Activated T-cell treated with anti-CD3 and anti-CD28 coated beads, Interleukin-2, amount 50 U/mL, for 1 hour (primary cell): ENCODE results near the gene NSD1.
"Not testable (repeated sequence)": the region's sequence is repeated elsewhere in the genome, so short reads cannot be mapped to it uniquely, and the experiment has no call there.

Experiments
- DNase-seq: peaks from one replicate; pipeline ENCODE4 v3.0.0-alpha.2; 2020

The NSD1 gene

DNA sequence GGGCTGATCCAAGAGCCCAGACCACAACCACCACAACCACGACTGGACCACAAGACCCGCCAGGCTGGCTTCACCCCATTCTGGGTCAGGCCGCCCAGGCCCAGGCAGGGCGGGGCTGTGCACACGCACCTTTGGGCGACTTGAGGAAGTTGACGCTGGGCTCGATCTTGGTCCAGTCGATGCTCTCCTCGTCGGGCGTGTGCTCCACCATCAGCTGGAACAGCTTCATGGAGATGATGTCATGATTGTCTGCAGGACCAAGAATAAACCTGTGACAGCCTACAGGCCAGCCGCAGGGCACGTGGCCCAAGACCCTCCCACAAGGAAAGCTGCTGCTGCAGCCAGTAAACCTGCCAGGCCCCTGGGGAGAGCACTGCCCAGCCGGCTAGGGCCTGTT is 200.6 kb downstream of the NSD1 start:
- no peak for DNase-seq

GRCh38 chr5:177334781-177335700 is 201.5 kb downstream of the NSD1 start:
- no peak for DNase-seq

GRCh38 chr5:177335701-177336065 is 202.1 kb downstream of the NSD1 start:
- no peak for DNase-seq

- no peak for DNase-seq
Measured at GRCh38 chr5:177336112-177336511, 202.5 kb downstream of the NSD1 start.

DNA sequence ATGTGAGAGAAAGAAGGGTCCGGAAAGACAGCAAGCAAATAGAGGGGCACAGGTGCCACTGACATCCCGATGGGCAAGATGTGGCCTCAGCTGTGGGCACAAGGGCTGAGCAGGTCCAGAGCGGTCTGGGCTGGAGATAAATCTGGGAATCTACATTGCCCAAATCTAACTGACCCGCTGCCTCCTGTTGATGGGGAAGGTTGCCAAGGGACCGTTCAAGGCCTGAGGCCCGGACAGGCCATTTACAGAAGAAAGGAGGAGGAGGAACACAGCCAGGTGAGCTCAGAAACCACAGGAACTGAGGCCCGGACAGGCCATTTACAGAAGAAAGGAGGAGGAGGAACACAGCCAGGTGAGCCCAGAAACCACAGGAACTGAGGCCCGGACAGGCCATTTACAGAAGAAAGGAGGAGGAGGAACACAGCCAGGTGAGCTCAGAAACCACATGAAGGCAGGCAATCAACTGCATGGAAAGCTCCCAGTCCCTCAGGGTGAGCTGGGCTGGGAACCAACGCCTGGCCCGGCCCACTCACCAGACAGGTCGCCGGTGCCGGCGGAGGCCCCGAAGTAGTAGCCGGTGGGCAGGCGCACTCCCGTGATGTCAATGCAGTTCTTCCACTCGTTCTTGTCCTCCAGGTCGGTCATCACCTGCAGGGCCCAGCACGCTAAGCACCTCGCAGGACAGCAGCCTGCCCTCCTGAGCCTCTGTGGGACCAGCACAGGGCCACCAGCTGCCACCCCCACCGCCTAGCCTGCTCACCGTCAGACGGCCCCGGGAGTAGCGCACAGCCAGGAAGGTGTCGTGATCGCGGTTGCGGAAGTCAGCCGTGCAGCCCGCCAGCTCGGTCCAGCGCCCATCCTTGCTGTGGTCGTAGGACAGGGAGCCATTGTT is 203.3 kb downstream of the NSD1 start:
- DNase-seq = no peak

DNA sequence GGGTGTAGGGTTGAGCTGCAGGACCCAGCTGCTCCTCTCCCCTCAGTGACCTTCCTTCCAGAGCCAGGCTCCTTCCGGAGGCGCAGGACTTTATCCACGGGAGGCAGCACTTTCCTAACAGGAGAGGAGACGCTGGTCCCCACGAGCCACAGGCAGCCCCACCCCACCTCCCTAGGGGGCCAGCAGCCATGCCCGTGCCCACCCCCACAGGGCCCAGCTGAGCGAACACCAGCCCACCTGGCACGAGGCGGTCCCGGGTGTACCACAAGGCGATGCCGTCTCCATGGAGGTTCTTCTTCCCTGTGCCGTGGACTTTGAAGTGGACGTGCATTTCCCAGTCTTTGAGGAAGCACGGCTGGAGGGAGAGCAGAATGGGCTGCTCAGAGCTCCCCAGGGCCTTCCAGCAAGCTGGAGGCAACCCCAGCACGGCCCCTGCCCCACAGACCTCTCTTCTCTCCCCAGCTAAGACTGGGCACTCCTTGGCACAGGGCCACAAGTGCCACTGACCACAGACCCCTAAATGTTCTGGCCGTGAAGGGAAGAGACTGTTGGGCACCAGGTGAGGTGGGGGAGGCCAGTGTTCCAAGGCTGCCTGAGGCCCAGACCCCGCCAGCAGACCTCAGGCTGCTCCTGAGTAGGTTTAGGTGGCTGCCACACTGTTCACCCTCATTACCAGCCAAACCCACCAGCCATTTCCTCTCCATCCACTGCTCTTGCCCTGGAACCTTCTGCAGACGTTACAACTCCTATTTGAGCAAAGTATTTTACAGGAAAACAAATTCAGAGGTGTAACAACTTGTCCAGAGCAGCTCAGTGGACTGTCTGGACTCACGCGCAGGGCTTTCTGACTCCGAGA is 204.9 kb downstream of the NSD1 start:
- no peak for DNase-seq

- no peak for DNase-seq
Measured at GRCh38 chr5:177339107-177339638, 205.6 kb downstream of the NSD1 start.

GRCh38 chr5:177343000-177343399 is 209.4 kb downstream of the NSD1 start:
- not testable (repeated sequence) for DNase-seq

DNA sequence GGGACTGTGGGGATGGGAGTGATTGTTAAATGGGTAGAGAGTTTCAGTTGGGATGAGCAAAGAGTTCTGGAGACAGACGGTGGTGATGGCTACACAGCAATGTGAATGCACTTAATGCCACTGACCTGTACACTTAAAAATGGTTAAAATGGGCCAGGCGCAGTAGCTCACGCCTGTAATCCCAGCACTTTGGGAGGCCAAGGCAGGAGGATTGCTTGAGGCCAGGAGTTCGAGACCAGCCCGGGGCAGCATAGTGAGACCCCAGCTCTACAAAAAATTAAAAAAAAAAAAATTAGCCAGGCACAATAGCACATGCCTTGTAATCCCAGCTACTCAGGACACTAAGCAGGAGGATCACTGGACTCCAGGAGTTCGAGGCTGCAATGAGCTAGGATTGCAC is 210.2 kb downstream of the NSD1 start:
- no peak for DNase-seq

DNA sequence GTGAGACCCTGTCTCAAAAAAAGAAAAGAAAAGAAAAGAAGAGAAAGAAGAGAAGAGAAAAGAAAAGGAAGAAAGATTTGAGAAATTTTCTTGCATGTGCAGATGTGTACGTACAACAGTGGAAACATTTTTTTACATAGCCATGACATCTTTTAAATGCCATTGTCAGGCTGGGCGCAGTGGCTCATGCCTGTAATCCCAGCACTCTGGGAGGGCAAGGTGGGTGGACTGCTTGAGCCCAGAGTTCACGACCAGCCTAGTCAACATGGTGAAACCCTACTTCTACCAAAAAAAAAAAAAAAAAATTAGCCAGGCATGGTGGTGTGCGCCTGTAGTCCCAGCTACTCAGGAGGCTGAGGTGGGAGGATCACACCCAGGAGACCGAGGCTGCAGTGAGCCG is 211.3 kb downstream of the NSD1 start:
- DNase-seq = no peak

DNA sequence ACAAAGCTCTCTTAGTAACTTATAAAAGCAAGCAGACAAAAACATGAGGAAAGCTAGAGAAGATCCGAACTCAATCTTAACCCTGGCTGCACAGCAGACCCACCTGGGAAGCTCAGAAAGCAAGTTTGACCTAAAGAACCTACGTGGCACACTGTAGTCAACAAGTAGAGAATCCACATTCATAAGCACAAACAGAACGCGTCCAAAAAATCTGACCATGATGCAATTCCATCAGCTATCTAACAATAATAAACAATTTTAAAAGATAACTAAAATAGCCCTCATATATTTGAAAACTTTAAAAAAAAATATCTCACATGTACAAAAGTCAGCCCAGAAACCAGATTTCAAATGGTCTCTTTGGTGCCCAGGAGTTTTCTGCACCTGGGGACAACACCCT is 213.2 kb downstream of the NSD1 start:
- DNase-seq = no peak

DNA sequence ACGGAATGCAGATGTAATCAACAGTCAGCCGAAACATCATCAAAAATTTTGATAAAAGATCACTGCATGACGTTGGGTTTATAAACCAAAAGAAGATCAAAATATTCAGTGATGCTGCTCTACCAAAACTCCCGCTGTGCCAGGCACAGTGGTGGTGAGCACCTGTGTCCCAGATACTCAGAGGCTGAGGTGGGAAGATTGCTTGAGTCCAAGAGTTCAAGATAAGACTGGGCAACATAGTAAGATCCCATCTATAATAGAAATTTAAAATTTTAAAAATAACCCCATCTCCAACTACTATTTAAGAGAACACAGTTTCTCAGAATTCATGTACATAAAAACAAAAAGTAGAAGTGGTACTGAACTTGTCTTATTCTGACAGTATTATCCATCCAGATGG is 214.1 kb downstream of the NSD1 start:
- no peak for DNase-seq

DNA sequence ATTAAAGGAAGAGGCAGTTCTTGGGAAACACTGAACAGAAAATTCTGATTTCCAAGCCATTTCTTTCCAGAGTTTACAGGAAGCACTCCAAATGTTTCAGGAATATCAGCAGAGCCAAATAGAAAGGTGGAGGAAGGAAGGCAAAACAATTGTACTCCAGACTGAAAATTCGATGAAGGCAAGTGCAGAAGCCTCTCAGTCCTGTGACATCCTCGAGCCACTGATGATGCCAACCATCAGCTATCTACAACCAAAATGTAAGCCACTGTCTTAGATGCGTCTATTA is 215.7 kb downstream of the NSD1 start:
- DNase-seq = no peak

DNA sequence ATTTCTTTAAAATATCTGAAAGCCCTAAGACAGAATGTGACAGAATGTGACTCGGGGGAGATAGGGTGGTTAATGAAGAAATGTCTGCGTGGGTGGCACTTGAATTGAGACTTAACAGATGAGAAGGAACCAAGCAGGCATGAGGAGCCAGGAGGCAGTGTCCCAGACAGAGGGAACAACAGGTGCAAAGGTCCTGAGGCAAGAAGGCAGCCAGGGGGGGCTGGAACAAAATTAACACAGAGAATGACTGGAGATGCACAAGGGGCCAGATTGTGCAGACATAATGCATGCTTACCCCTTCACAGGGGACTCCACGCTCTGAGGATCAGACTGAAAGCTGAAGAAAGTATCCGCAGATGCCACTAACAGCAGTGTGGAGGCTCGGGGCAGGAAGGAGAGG is 216.2 kb downstream of the NSD1 start:
- DNase-seq = no peak
